GM15510 (cell line): ENCODE data around the gene RSF1.

ENCODE experiments used
- POLR2A ChIP-seq: IDR thresholded peaks from 3 replicates; pipeline ENCODE4 v1.6.1; 2011; ENCODE audit warnings: borderline replicate concordance; ENCODE audit not compliant: insufficient read length; ENCODE audit errors: extremely low read depth

The RSF1 gene

GRCh38 chr11:77813256-77813655, 7.3 kb downstream of the RSF1 start:
- TF ChIP-seq POLR2A = no peak

GRCh38 chr11:77806993-77807392, 13.5 kb downstream of the RSF1 start:
- TF ChIP-seq POLR2A = no peak

GRCh38 chr11:77806415-77806814, 14.1 kb downstream of the RSF1 start:
- no peak for TF ChIP-seq POLR2A

- no peak for TF ChIP-seq POLR2A
Observed at GRCh38 chr11:77801477-77801876, 19.0 kb downstream of the RSF1 start.

- TF ChIP-seq POLR2A = no peak
Observed at GRCh38 chr11:77800449-77800848, 20.1 kb downstream of the RSF1 start.

GRCh38 chr11:77799338-77799737, 21.2 kb downstream of the RSF1 start:
- TF ChIP-seq POLR2A = no peak

- TF ChIP-seq POLR2A = no peak
Observed at GRCh38 chr11:77793972-77794371, 26.6 kb downstream of the RSF1 start.

- TF ChIP-seq POLR2A = no peak
Observed at GRCh38 chr11:77791301-77791700, 29.2 kb downstream of the RSF1 start.

- no peak for TF ChIP-seq POLR2A
Observed at GRCh38 chr11:77789731-77790476, 30.6 kb downstream of the RSF1 start.

- TF ChIP-seq POLR2A = no peak
Observed at GRCh38 chr11:77789061-77789730, 31.3 kb downstream of the RSF1 start.

GRCh38 chr11:77784572-77784971, 36.0 kb downstream of the RSF1 start:
- no peak for TF ChIP-seq POLR2A

- TF ChIP-seq POLR2A = no peak
Observed at GRCh38 chr11:77783025-77783424, 37.5 kb downstream of the RSF1 start.

GRCh38 chr11:77779935-77780334, 40.6 kb downstream of the RSF1 start:
- TF ChIP-seq POLR2A = no peak

- TF ChIP-seq POLR2A = no peak
Observed at GRCh38 chr11:77778549-77778948, 42.0 kb downstream of the RSF1 start.

- TF ChIP-seq POLR2A = no peak
Observed at GRCh38 chr11:77778118-77778517, 42.4 kb downstream of the RSF1 start.

- TF ChIP-seq POLR2A = no peak
Observed at GRCh38 chr11:77776455-77776854, 44.1 kb downstream of the RSF1 start.
